ENCODE measurements around the gene CAD. TPM values are rescaled to one million over a fixed set of nuclear protein-coding genes. Genes with fewer than 3 reads are reported as not detected.

The CAD gene
- total and polyA plus RNA-seq, 10 of the 15 experiments (the other 5 are each of a cell fraction or from before 2014, with no cell fraction given) = 7.6 to 119 (median 50.7) TPM

DNA sequence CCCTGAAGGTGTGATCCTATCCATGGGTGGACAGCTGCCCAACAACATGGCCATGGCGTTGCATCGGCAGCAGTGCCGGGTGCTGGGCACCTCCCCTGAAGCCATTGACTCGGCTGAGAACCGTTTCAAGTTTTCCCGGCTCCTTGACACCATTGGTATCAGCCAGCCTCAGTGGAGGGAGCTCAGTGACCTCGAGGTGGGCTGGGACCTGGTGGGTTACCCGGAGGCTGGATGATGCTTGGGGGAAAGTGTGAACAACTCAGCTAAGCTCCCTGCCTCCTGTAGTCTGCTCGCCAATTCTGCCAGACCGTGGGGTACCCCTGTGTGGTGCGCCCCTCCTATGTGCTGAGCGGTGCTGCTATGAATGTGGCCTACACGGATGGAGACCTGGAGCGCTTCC is 16.2 kb downstream of the CAD start:
- no peak overlapping the region for H3K27ac ChIP-seq (ENCODE audit: control insufficient read depth, insufficient read depth)
- H4K20me1 ChIP-seq (ENCODE audit: control insufficient read depth, insufficient read depth) = no peaks in the 10 kb centered on the region
- intact Hi-C loops (cut with micrococcal nuclease; ENCODE audit: unreplicated experiment) = no loop called here
- no peaks in the 10 kb centered on the region for H3K4me1 ChIP-seq (ENCODE audit: control insufficient read depth, insufficient read depth, low read length)
- POLR2A ChIA-PET = interaction anchor here (0.6 kb wide), 1 partner anchor 237 kb away, joined by 4 read pairs; no protein-coding TSS in a partner anchor
- RAD21 ChIA-PET (ENCODE audit: unreplicated experiment) = no interaction called here
- in situ Hi-C loops (cut with MboI) = no loop called here
- H3K36me3 ChIP-seq (ENCODE audit: control insufficient read depth in 2 of 2, insufficient read depth in 2 of 2, low read length in 1 of 2) = peaks cover 43 to 48% of the 10 kb centered on the region in 2 experiments
- DNase-seq (ENCODE audit: low read depth, low spot score) (no peak), FAIRE-seq (no peak), ATAC-seq (no peak)
- no peak overlapping the region for H3K4me3 ChIP-seq
- H3K27me3 ChIP-seq (replicated peaks in 1 of 2; ENCODE audit: control insufficient read depth in 2 of 2, insufficient read depth in 2 of 2, low read length in 1 of 2) = no peaks in the 10 kb centered on the region
- SMC1A ChIA-PET (ENCODE audit: uncharacterized antibody, unreplicated experiment) = no interaction called here
- no peak overlapping the region for H3K9ac ChIP-seq (ENCODE audit: control insufficient read depth, insufficient read depth, low read length)
- TF ChIP-seq, protein P1, sequence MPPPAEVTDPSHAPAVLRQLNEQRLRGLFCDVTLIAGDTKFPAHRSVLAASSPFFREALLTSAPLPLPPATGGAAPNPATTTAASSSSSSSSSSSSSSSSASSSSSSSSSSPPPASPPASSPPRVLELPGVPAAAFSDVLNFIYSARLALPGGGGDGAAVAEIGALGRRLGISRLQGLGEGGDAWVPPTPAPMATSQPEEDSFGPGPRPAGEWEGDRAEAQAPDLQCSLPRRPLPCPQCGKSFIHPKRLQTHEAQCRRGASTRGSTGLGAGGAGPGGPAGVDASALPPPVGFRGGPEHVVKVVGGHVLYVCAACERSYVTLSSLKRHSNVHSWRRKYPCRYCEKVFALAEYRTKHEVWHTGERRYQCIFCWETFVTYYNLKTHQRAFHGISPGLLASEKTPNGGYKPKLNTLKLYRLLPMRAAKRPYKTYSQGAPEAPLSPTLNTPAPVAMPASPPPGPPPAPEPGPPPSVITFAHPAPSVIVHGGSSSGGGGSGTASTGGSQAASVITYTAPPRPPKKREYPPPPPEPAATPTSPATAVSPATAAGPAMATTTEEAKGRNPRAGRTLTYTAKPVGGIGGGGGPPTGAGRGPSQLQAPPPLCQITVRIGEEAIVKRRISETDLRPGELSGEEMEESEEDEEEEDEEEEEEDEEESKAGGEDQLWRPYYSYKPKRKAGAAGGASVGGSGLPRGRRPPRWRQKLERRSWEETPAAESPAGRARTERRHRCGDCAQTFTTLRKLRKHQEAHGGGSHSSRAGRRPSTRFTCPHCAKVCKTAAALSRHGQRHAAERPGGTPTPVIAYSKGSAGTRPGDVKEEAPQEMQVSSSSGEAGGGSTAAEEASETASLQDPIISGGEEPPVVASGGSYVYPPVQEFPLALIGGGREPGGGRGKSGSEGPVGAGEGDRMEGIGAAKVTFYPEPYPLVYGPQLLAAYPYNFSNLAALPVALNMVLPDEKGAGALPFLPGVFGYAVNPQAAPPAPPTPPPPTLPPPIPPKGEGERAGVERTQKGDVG (CRISPR knock-in tag; IDR thresholded peaks at IDR 0.05) = no peak
- TF ChIP-seq YY1 (IDR thresholded peaks at IDR 0.05; ENCODE audit: low read depth, low read length) (no peak), NKRF (conservative IDR thresholded peaks at IDR 0.05) (no peak)
- no TSS peak for BruUV-seq (replicated peaks)
- no peak overlapping the region for H3K4me2 ChIP-seq (ENCODE audit: control insufficient read depth, insufficient read depth)
- no peaks in the 10 kb centered on the region for H3K9me3 ChIP-seq (replicated peaks; ENCODE audit: control insufficient read depth, insufficient read depth, low read length)
- 100% methylated on average over 14 of the region's 14 CpGs for WGBS (ENCODE audit: insufficient coverage, insufficient replicate concordance, low lambda C conversion rate, missing lambda C conversion rate)
- H3K79me2 ChIP-seq (ENCODE audit: control insufficient read depth, insufficient read depth, low read length) = no peaks in the 10 kb centered on the region
- H2AFZ ChIP-seq (ENCODE audit: control insufficient read depth, low read depth, low read length) = no peak overlapping the region
- CTCF ChIA-PET = interaction anchor here (1.3 kb wide), 1 partner anchor 16 kb away, joined by 3 read pairs; no protein-coding TSS in a partner anchor

All from GM12878 (cell line).